ENCODE data around the gene AHCTF1.
"Not testable (repeated sequence)": the region's sequence is repeated elsewhere in the genome, so short reads cannot be mapped to it uniquely, and the experiment has no call there.

AHCTF1 gene

DNA sequence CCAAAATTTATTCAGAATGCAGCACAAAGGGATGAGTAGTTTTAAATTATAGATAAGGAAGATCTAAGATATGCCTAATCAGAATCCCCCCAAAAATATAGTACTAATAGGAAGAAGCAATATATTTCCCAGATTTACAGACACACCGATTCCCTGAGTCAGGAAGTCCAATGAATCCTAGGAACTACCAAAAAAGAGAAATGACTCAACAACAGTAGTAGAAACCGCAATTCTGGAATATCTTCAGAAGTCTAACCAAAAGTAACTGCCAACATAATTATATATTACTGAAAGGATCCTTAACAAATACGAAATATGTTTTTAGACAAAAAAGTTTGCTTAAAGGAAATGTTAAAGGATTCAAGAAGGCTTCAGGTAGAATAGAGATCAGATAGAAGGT, 10.3 kb downstream of the AHCTF1 start:
- DNase-seq = no peak

- DNase-seq = no peak
Observed at GRCh38 chr1:246919902-246920301, 11.8 kb downstream of the AHCTF1 start.

DNA sequence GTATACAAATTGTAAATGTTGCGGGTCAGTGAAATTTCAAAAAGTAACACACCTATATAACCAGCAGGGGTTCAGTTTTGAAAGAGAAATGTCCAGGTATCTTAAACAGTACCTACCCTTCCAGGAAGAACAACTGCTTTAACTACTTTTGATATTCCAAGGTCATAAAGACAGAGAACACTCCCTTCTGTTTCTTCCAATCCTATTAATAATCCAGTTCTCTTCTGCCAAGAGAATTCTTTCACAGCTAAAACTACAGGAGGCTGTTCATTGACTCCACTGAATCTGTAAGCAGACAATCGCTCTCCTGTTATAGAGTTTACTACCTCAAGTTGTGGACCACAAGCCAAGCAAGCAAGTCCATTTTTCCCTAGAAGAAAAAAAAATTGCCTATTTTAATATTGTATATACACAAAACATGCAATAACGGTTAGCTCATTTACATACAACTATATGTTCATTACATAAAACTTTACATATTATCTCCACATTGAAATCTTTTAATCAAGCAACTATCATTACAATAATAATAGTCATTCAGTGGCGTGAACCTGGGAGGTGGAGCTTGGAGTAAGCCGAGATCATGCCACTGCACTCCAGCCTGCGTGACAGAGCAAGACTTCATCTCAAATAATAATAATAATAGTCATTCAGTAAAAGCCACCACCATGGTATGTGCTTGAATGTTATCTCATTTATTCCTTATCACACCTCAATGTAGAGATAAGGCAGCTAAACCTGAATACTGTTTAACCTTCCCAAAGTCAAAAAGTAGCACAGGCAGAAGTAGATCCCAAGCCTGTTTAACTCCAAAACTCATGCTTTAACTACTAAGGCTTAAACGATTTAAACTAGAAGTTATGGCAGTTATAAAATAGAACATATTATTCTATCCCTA, 15.5 kb downstream of the AHCTF1 start:
- not testable (repeated sequence) for DNase-seq

DNA sequence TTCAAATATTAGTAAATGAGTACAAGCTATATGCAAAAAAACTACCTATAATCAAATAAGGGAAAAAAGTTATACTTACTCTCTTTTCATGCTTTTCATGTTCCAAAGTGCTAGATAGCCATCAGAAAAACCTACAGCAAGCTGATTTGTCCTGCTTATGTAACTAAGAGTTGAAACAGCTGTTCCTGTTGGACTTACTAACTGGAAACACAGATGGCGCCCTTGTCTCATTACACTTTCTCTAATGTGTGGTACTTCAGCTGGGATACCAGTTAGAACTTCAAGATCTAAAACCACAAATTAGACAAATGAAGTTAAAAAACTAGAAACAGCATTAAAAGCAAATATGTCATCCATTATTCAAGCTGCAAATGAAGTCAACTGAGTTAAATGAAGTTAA, 24.3 kb downstream of the AHCTF1 start:
- DNase-seq = no peak

DNA sequence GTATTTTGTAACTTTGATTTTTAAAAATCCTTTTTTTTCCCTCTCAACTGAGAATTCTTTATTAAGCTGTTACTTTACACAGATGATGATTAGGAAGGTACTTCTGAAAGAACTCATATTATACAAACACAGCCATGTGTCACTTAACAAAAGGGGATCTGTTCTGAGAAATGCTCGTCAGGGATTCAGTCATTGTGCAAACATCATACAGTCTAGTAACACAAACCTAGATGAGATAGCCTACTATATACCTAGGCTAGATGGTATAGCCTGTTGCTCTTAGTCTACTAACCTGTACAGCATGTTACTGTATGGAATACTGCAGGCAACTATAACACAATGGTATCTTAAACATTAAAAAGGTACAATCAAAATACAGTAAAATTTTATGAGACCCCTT, 24.9 kb downstream of the AHCTF1 start:
- DNase-seq = no peak

DNA sequence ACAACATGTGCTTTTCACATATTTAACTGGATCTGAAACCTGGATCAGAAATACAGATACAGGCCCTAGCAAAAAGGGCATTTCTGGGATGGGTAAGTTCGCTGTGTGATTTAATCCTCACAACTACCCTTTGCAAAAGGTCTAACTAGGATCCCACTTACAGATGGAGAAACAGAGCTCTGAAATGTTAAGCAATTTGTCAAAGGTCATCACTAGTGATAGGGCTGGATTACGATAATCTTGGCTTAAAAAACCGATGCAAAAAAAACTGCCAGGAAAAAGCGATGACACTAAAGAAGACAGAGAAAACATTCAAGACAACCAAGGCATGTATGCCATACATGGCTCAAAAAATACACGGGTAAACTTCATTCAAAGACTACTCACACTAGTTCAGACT, 29.9 kb downstream of the AHCTF1 start:
- no peak for DNase-seq

GRCh38 chr1:246897302-246897701, 34.4 kb downstream of the AHCTF1 start:
- DNase-seq = no peak

DNA sequence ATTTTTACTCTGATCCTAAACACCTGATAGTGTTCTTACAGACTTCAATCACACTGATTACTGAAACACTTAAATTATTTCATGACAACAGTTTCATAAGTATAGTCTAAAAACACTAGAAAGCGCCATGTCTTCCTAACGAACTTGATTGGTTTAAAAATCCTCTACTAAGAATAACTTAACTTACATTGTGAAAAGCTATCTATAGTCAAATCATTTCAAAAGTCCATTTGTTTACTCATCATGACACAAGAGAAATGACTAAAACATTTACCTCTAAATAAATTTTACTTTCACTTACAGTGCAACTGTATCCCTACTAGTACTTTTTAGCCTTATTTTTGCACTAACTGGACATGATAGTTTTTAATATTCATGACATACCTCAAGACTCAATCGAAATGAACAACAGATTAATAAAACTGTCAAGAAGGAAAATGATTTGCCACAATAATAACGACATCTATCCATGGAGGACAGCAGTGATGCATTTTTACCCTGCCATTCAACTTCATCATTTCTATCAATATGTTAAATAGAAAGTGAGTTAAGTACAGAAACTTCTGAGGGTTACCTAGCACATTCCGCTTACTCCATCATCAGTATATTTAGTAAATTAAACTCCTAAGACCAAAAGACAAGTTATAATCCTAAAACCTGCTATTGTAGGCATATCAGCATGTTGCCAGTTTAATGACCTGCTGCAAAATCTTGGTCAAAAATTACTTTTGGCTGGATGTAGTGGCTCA, 38.4 kb downstream of the AHCTF1 start:
- no peak for DNase-seq

DNA sequence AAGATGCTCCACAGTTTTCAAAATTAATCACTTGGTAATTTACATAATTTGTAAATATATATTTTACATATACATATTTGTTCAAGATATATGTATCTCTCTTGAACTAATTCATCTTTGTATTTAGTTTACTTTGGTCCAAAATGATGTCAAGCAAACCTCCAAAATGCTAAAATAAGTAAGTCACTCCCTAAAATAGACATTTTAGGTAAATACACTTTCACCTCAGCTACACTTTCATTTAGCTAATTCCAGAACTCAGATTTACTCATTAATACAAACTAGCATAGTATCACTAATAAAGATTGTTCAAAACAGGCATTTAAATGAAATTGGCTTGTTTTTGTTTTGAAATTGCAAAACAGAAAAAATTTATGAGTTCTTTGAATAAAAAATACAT, 40.6 kb downstream of the AHCTF1 start:
- no peak for DNase-seq

DNA sequence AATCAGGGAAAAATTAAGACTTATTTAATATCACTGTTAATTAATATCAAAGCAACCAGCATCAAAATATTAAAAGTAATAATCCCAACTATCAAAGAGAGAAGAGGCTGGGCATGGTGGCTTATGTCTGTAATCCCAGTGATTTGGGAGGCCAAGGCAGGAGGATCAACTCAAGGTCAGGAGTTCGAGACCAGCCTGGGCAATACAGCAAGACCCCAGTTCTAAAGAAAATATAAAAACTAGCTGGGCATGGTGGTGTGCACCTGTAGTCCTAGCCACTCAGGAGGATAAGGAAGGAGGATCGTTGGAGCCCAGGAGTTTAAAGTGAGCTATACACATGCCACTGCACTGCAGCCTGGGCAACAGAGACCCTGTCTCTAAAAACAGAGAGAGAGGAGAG, 43.2 kb downstream of the AHCTF1 start:
- no peak for DNase-seq

DNA sequence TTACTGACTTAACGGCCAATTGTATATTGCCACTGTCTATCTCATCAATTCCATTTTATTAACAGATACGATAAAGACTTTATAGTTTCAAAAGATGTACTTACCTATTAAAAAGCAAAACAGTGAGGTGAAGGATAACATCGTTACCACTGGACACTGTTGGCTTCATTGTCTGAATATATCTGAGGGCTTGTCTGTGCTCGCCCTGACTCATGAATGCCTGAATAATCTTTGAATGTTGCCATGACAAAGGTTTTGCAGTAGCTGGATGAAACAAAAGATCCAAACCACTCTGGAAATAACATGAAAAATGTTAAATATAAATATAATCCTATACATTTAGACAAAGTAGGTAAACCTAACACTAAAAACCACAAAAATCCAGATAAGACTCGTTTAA, 46.4 kb downstream of the AHCTF1 start:
- not testable (repeated sequence) for DNase-seq

DNA sequence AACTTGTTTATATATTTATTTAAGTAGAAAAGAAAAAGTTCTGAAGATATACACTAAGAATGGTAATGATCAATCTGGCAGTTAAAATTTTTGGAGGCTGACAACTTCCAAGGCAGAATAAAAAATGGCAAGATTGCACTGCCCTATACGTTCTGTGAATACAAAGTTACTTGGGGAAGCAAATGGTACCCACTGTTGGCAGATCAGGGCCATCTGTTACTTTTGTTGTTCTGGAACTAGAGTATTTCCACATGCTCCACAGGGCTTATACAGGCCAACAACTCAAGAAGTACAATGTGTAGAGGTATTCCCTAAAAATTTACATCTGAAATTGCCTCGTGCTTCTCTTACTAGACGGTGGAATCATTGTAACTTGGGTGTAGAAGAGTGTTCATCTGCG, 53.2 kb downstream of the AHCTF1 start:
- DNase-seq = no peak

DNA sequence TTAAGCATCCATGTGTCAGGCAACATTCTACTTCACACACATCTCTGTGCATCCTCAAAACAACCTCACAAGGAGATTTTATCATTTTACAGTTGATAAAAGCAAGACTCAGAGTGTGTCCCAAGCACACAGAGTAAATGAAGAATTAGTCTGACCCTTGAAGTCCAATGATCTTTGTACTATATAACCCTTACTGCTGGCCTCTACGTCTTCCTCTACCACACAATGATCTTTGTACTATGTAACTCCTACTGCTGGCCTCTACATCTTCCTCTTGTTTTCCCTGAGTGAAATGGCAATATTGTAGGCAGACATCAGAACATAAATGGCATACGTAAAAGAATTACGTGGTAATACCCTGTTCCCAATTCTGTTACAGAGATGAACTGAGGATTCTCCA, 55.3 kb downstream of the AHCTF1 start:
- DNase-seq = no peak

DNA sequence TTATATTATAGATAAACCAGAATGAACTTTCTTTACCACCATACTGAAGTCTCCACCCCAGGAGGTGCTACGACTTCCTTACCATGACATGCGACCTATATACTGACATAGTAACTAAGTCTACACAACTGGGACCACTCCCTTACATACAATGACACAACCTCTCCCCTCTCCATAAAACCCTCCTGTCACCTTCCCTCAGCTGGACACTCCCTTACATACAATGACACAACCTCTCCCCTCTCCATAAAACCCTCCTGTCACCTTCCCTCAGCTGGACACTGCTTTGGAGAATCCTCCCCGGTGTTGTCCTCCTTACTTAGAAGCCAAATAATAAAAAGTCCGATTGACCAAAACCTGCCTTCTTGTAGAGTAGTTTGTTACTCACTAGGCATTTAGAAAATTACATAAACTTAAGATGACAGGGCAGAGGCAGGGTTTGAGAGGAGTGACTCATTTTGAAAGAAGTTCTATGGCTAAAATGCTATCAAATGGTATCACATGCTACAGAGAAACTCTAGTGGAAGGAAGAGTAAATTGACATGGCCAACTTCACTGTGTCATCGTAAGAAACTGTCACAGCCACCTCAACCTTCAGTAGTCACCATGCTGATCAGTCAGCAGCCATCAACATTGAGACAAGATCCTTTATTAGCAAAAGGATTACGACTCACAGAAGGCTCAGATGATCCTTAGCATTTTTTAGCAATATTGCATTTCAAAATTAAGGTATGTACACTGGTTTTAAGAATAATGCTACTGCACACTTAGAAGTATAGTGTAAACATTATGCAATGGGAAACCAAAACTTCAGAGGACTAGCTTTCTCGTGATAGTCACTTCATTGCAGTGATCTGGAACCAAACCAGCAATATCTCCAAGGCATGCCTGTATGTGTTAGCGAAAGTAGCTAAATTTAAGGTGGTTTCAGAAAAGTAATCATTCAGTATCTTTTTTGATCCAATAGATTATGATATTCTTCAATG, 56.4 kb downstream of the AHCTF1 start:
- DNase-seq = no peak

- DNase-seq = no peak
Observed at GRCh38 chr1:246865921-246866320, 65.8 kb downstream of the AHCTF1 start.

- not testable (repeated sequence) for DNase-seq
Observed at GRCh38 chr1:246863791-246864190, 68.0 kb downstream of the AHCTF1 start.

GRCh38 chr1:246860401-246860800, 71.3 kb downstream of the AHCTF1 start:
- no peak for DNase-seq

GRCh38 chr1:246856371-246856770, 75.4 kb downstream of the AHCTF1 start:
- DNase-seq = no peak

- not testable (repeated sequence) for DNase-seq
Observed at GRCh38 chr1:246850640-246851039, 81.1 kb downstream of the AHCTF1 start.

GRCh38 chr1:246843876-246844275, 87.9 kb downstream of the AHCTF1 start:
- no peak for DNase-seq

DNA sequence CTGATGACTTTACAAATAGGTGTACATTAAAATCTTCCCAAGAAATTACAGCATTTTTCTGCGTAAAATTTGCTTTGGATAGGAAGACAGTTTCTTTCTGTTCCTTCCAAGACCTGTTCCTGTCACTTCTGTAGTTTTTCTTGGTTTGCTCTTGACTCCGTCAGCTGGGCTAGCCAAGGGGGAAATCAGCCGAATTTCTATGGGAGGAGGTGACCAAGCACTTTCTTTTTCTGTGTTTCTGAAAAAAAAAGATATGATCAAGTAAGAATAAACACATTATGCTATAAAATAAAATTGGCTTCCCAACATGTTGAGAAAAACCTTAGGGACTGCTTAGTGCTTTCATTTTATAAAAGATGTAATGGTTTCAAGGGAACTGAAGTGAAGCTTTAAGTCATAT, 91.0 kb downstream of the AHCTF1 start:
- not testable (repeated sequence) for DNase-seq

GRCh38 chr1:246838118-246838456, 93.7 kb downstream of the AHCTF1 start:
- no peak for DNase-seq
